ENCODE measurements around the gene CMTR2. TPM values are rescaled to one million over a fixed set of nuclear protein-coding genes. Genes with fewer than 3 reads are reported as not detected.

The CMTR2 gene
- total RNA-seq, 1 experiment from 2014 or later = 19.4 TPM

- Histone ChIP-seq H3K36me3 (ENCODE audit: control insufficient read depth, insufficient read depth, low read length) (no peaks in the 10 kb centered on the region), H3K27me3 (replicated peaks; ENCODE audit: control insufficient read depth, insufficient read depth, low read length) (no peaks in the 10 kb centered on the region), H3K4me1 (peaks cover 20% of the 10 kb centered on the region), H3K9me3 (no peaks in the 10 kb centered on the region), H3K4me3 (ENCODE audit: low read depth, low read length) (no peak overlapping the region)
- ChIA-PET CTCF (no interaction called here), POLR2A (no interaction called here)
- no peak overlapping the region for H3K27ac Mint-ChIP-seq (ENCODE audit: unreplicated experiment)
- no peaks in the 10 kb centered on the region for H3K27me3 Mint-ChIP-seq (ENCODE audit: insufficient read depth, unreplicated experiment)
- no peaks in the 10 kb centered on the region for H3K9me3 Mint-ChIP-seq (ENCODE audit: unreplicated experiment)
- no peak overlapping the region for H3K4me3 Mint-ChIP-seq (ENCODE audit: unreplicated experiment)
- intact Hi-C loops (cut with micrococcal nuclease; ENCODE audit: unreplicated experiment) = no loop called here
- no peaks in the 10 kb centered on the region for H3K36me3 Mint-ChIP-seq (ENCODE audit: insufficient read depth, unreplicated experiment)
- BruUV-seq (replicated peaks) = no TSS peak
- H3K4me1 Mint-ChIP-seq (ENCODE audit: low read depth, unreplicated experiment) = peaks cover 14% of the 10 kb centered on the region
- DNase-seq = no peak
- TF ChIP-seq, protein P1, sequence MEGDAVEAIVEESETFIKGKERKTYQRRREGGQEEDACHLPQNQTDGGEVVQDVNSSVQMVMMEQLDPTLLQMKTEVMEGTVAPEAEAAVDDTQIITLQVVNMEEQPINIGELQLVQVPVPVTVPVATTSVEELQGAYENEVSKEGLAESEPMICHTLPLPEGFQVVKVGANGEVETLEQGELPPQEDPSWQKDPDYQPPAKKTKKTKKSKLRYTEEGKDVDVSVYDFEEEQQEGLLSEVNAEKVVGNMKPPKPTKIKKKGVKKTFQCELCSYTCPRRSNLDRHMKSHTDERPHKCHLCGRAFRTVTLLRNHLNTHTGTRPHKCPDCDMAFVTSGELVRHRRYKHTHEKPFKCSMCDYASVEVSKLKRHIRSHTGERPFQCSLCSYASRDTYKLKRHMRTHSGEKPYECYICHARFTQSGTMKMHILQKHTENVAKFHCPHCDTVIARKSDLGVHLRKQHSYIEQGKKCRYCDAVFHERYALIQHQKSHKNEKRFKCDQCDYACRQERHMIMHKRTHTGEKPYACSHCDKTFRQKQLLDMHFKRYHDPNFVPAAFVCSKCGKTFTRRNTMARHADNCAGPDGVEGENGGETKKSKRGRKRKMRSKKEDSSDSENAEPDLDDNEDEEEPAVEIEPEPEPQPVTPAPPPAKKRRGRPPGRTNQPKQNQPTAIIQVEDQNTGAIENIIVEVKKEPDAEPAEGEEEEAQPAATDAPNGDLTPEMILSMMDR (IDR thresholded peaks at IDR 0.05; ENCODE audit: insufficient read depth in 1 of 2, low read depth in 1 of 2, low read length in 1 of 2, severe bottlenecking in 1 of 2, unreplicated experiment in 1 of 2) = no peak
Observed at GRCh38 chr16:71244521-71244920, 44.7 kb downstream of the CMTR2 start.

DNA sequence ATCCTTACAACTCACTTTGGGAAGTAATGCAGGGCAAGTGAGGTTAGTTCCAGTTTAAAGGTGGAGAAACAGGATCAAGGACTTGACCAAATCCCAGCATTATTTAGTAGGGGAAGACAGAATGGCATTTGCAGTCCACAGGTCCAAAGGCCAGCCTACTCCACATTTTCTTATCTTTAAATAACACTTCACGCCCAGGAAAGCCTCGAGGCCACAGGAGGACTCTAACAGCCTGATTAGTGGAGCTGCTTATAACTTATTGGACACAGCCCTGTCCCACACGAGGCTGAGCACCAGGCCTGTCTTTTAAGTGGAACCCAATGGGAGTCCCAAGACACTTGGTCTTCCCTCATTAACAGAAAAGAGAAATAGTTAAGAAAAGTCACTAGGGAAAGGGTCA is 46.6 kb downstream of the CMTR2 start:
- peaks cover 3% of the 10 kb centered on the region for H3K27me3 Mint-ChIP-seq (ENCODE audit: insufficient read depth, unreplicated experiment)
- no peaks in the 10 kb centered on the region for H3K36me3 Mint-ChIP-seq (ENCODE audit: insufficient read depth, unreplicated experiment)
- DNase-seq = peak; percentile 46 to 75
- no peaks in the 10 kb centered on the region for H3K9me3 Mint-ChIP-seq (ENCODE audit: unreplicated experiment)
- Histone ChIP-seq H3K36me3 (ENCODE audit: control insufficient read depth, insufficient read depth, low read length) (no peaks in the 10 kb centered on the region), H3K9me3 (no peaks in the 10 kb centered on the region), H3K27me3 (replicated peaks; ENCODE audit: control insufficient read depth, insufficient read depth, low read length) (no peaks in the 10 kb centered on the region), H3K4me1 (peaks cover 20% of the 10 kb centered on the region), H3K4me3 (ENCODE audit: low read depth, low read length) (no peak overlapping the region)
- peak overlapping the region; percentile 60 for H3K27ac Mint-ChIP-seq (ENCODE audit: unreplicated experiment)
- intact Hi-C loops (cut with micrococcal nuclease; ENCODE audit: unreplicated experiment) = loop anchor here (2.0 kb wide), 1 partner anchor 46 kb away; the partner anchor contains the start of gene CMTR2
- no TSS peak for BruUV-seq (replicated peaks)
- CTCF ChIA-PET = interaction anchor here (0.7 kb wide), 1 partner anchor 144 kb away, joined by 3 read pairs; no protein-coding TSS in a partner anchor
- POLR2A ChIA-PET = no interaction called here
- peak overlapping the region; percentile 22 for H3K4me3 Mint-ChIP-seq (ENCODE audit: unreplicated experiment)
- H3K4me1 Mint-ChIP-seq (ENCODE audit: low read depth, unreplicated experiment) = peaks cover 14% of the 10 kb centered on the region
- TF ChIP-seq, protein P1 (IDR thresholded peaks at IDR 0.05; ENCODE audit: insufficient read depth in 1 of 2, low read depth in 1 of 2, low read length in 1 of 2, severe bottlenecking in 1 of 2, unreplicated experiment in 1 of 2) = no peak

- no peak overlapping the region for H3K4me3 Mint-ChIP-seq (ENCODE audit: unreplicated experiment)
- peaks cover 3% of the 10 kb centered on the region for H3K27me3 Mint-ChIP-seq (ENCODE audit: insufficient read depth, unreplicated experiment)
- Histone ChIP-seq H3K4me3 (ENCODE audit: low read depth, low read length) (no peak overlapping the region), H3K9me3 (no peaks in the 10 kb centered on the region), H3K27me3 (replicated peaks; ENCODE audit: control insufficient read depth, insufficient read depth, low read length) (no peaks in the 10 kb centered on the region), H3K4me1 (peaks cover 20% of the 10 kb centered on the region), H3K36me3 (ENCODE audit: control insufficient read depth, insufficient read depth, low read length) (no peaks in the 10 kb centered on the region)
- no peaks in the 10 kb centered on the region for H3K36me3 Mint-ChIP-seq (ENCODE audit: insufficient read depth, unreplicated experiment)
- DNase-seq = no peak
- H3K27ac Mint-ChIP-seq (ENCODE audit: unreplicated experiment) = no peak overlapping the region
- TF ChIP-seq, protein P1 (IDR thresholded peaks at IDR 0.05; ENCODE audit: insufficient read depth in 1 of 2, low read depth in 1 of 2, low read length in 1 of 2, severe bottlenecking in 1 of 2, unreplicated experiment in 1 of 2) = no peak
- CTCF ChIA-PET = interaction anchor here (0.7 kb wide), 1 partner anchor 144 kb away, joined by 3 read pairs; no protein-coding TSS in a partner anchor
- H3K9me3 Mint-ChIP-seq (ENCODE audit: unreplicated experiment) = no peaks in the 10 kb centered on the region
- BruUV-seq (replicated peaks) = no TSS peak
- peaks cover 14% of the 10 kb centered on the region for H3K4me1 Mint-ChIP-seq (ENCODE audit: low read depth, unreplicated experiment)
- intact Hi-C loops (cut with micrococcal nuclease; ENCODE audit: unreplicated experiment) = loop anchor here (2.0 kb wide), 1 partner anchor 47 kb away; the partner anchor contains the start of gene CMTR2
- POLR2A ChIA-PET = no interaction called here
Observed at GRCh38 chr16:71242036-71242435, 47.2 kb downstream of the CMTR2 start.

Other genes with a start within 250 kb of the CMTR2 start
- 0.68 TPM in 1 of 2 replicates, not detected in the other for gene HYDIN, start 58.7 kb downstream of the CMTR2 start, total RNA-seq (2022)
- 0.65 TPM in 1 of 2 replicates, not detected in the other for gene CALB2, start 69.3 kb upstream of the CMTR2 start, total RNA-seq (2022)
- gene TLE7, start 152.7 kb upstream of the CMTR2 start, total RNA-seq (2022) = not detected in 2 replicates
- 8.5 and 9.6 TPM in 2 replicates for gene ZNF23, start 172.8 kb upstream of the CMTR2 start, total RNA-seq (2022)
- gene ZNF19, start 199.9 kb upstream of the CMTR2 start, total RNA-seq (2022) = 5.1 TPM in 2 replicates
- gene CHST4, start 237.0 kb upstream of the CMTR2 start, total RNA-seq (2022) = not detected in 2 replicates